Measurements from ENCODE around the gene LGALS9B. TPM values are rescaled to one million over a fixed set of nuclear protein-coding genes. Genes with fewer than 3 reads are reported as not detected.
"Not testable (repeated sequence)": the region's sequence is repeated elsewhere in the genome, so short reads cannot be mapped to it uniquely, and the experiment has no call there.

Gene LGALS9B
- total RNA-seq = not detected in 2 replicates
- long read RNA-seq = 0 reads

- H3K27me3 Mint-ChIP-seq; H3K4me1 Mint-ChIP-seq (ENCODE audit: low read depth); H3K9me3 Mint-ChIP-seq (ENCODE audit: low read depth); H3K36me3 Mint-ChIP-seq (ENCODE audit: insufficient read depth); H3K4me3 Mint-ChIP-seq (ENCODE audit: low read depth); DNase-seq (ENCODE audit: low spot score, unreplicated experiment); H3K27ac Mint-ChIP-seq: not testable (repeated sequence)
Measured at GRCh38 chr17:20467447-20467846, at the start of gene LGALS9B. Gene LGALS9B, minus strand, starts transcription at chr17:20467539. Its CDS starts 69 bp downstream, at chr17:20467470.

- DNase-seq (ENCODE audit: low spot score, unreplicated experiment); H3K4me1 Mint-ChIP-seq (ENCODE audit: low read depth); H3K36me3 Mint-ChIP-seq (ENCODE audit: insufficient read depth); H3K9me3 Mint-ChIP-seq (ENCODE audit: low read depth); H3K27me3 Mint-ChIP-seq; H3K27ac Mint-ChIP-seq; H3K4me3 Mint-ChIP-seq (ENCODE audit: low read depth): not testable (repeated sequence)
Measured at GRCh38 chr17:20516986-20517385, 49.6 kb upstream of the LGALS9B start.

DNA sequence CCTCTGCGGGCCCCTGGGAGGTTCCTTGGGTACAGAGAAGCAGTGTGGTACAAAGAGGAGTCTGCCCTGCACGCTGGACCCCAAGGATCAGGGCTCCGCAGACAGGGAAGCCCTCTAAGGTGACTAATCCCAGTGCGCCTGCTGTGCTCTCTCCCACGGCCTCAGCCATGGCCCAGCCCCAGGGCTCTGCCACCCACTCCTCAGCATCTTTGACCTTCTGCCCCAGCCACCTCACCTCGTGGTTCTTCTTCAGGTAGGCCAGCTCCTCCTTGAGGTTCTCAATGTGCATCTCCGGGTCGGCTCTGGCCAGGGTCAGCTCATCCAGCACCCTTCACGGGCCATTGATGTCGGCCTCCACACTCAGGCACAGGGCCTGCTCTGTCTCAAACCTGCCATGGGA is 47.8 kb upstream of the LGALS9B start:
- H3K4me3 Mint-ChIP-seq (ENCODE audit: low read depth); H3K27ac Mint-ChIP-seq; H3K4me1 Mint-ChIP-seq (ENCODE audit: low read depth); H3K9me3 Mint-ChIP-seq (ENCODE audit: low read depth); H3K27me3 Mint-ChIP-seq; H3K36me3 Mint-ChIP-seq (ENCODE audit: insufficient read depth); DNase-seq (ENCODE audit: low spot score, unreplicated experiment): not testable (repeated sequence)

- H3K36me3 Mint-ChIP-seq (ENCODE audit: insufficient read depth) = not testable (repeated sequence)
Measured at GRCh38 chr17:20513539-20513938, 46.2 kb upstream of the LGALS9B start.

DNA sequence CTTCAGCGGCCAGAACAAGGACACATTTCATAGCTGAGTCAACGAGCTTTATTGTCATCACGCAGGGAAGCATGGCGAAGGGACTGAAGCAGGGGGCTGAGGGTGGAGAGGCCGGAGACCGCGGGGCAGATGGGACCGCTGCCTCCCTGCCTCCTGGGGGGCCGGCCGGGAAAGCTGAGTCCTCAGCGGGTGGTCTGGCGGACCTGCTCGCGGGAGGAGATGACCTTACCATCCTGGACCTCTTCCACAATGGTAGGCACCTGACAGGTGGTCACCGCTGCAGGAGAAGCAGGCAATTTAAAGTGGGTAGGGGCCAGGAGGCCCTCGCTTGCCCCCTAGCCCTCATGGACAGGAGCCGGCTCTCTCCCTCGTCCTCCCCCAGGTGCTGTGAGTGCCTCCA is 45.0 kb upstream of the LGALS9B start:
- H3K27me3 Mint-ChIP-seq; H3K9me3 Mint-ChIP-seq (ENCODE audit: low read depth); H3K27ac Mint-ChIP-seq; H3K4me1 Mint-ChIP-seq (ENCODE audit: low read depth); H3K4me3 Mint-ChIP-seq (ENCODE audit: low read depth); H3K36me3 Mint-ChIP-seq (ENCODE audit: insufficient read depth); DNase-seq (ENCODE audit: low spot score, unreplicated experiment): not testable (repeated sequence)

More at GRCh38 chr17:20513539-20513938, 46.2 kb upstream of the LGALS9B start:
- H3K27me3 Mint-ChIP-seq; H3K4me3 Mint-ChIP-seq (ENCODE audit: low read depth); H3K4me1 Mint-ChIP-seq (ENCODE audit: low read depth); H3K27ac Mint-ChIP-seq; DNase-seq (ENCODE audit: low spot score, unreplicated experiment); H3K9me3 Mint-ChIP-seq (ENCODE audit: low read depth): not testable (repeated sequence)

GRCh38 chr17:20511778-20512177 is 44.4 kb upstream of the LGALS9B start:
- H3K27ac Mint-ChIP-seq; H3K4me1 Mint-ChIP-seq (ENCODE audit: low read depth); H3K36me3 Mint-ChIP-seq (ENCODE audit: insufficient read depth); H3K4me3 Mint-ChIP-seq (ENCODE audit: low read depth); DNase-seq (ENCODE audit: low spot score, unreplicated experiment); H3K9me3 Mint-ChIP-seq (ENCODE audit: low read depth); H3K27me3 Mint-ChIP-seq: not testable (repeated sequence)

DNA sequence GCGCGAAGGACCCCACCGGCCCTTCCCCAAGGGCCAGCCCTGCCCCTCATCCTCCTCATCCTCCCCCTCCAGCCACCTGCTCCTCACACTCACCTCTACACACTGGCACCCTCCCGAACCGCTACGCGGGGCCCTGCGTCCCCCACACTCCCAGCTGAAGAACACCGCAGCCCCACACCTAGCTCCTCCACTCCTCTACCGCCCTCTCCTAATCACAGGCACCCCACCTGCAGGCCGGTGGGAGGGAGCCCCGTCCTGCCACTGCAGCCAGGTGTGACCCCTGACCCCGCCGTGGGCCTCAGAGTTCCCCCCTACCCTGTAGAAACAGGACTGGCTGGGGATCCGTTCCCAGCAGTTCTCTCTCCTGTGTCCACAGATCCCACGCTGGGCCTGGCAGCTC is 38.0 kb upstream of the LGALS9B start:
- DNase-seq (ENCODE audit: low spot score, unreplicated experiment) = not testable (repeated sequence)

DNA sequence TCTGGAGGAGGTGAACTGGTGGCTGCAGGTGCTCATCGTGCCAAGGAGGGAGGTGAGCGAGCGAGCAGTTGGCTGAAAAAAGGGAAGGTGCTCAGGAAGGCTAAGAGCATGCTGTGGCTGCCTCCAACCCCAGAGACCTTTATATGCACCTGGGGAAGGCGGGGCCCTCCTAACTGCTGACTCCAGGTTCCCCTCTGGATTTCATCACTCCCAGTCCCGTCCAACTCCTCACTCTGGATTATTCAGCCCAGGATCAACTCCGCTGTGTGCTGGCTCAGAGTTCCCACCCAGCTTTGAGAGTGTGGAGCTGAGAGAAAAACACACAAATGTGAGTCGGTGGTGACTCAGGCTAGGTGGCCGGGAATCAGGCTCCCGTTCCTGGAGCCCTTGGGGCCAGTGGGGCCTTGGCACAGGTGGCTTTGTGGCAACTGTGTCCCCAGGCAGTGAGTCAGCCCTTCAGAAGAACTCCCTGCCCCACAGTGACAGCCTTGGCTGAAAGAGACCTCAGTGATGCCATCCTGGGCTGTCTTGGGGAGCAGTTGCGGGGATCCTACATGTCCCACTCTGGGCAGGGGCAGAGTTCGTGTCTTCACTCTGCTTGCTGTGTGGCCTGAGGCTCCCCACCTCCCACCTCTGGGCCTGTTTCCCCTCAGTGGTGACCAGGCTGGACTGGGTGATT is 37.2 kb upstream of the LGALS9B start:
- H3K4me3 Mint-ChIP-seq (ENCODE audit: low read depth); H3K27ac Mint-ChIP-seq; DNase-seq (ENCODE audit: low spot score, unreplicated experiment); H3K36me3 Mint-ChIP-seq (ENCODE audit: insufficient read depth); H3K27me3 Mint-ChIP-seq; H3K4me1 Mint-ChIP-seq (ENCODE audit: low read depth); H3K9me3 Mint-ChIP-seq (ENCODE audit: low read depth): not testable (repeated sequence)

More for the DNA sequence above, 38.0 kb upstream of the LGALS9B start:
- not testable (repeated sequence) for H3K4me3 Mint-ChIP-seq (ENCODE audit: low read depth); H3K27ac Mint-ChIP-seq; H3K9me3 Mint-ChIP-seq (ENCODE audit: low read depth); H3K27me3 Mint-ChIP-seq; H3K36me3 Mint-ChIP-seq (ENCODE audit: insufficient read depth); H3K4me1 Mint-ChIP-seq (ENCODE audit: low read depth)

GRCh38 chr17:20501896-20502295 is 34.6 kb upstream of the LGALS9B start:
- not testable (repeated sequence) for H3K27ac Mint-ChIP-seq; H3K36me3 Mint-ChIP-seq (ENCODE audit: insufficient read depth); DNase-seq (ENCODE audit: low spot score, unreplicated experiment); H3K9me3 Mint-ChIP-seq (ENCODE audit: low read depth); H3K27me3 Mint-ChIP-seq; H3K4me3 Mint-ChIP-seq (ENCODE audit: low read depth); H3K4me1 Mint-ChIP-seq (ENCODE audit: low read depth)

- H3K4me1 Mint-ChIP-seq (ENCODE audit: low read depth); H3K36me3 Mint-ChIP-seq (ENCODE audit: insufficient read depth); DNase-seq (ENCODE audit: low spot score, unreplicated experiment); H3K27ac Mint-ChIP-seq; H3K9me3 Mint-ChIP-seq (ENCODE audit: low read depth); H3K4me3 Mint-ChIP-seq (ENCODE audit: low read depth); H3K27me3 Mint-ChIP-seq: not testable (repeated sequence)
Measured at GRCh38 chr17:20500346-20500745, 33.0 kb upstream of the LGALS9B start.

DNA sequence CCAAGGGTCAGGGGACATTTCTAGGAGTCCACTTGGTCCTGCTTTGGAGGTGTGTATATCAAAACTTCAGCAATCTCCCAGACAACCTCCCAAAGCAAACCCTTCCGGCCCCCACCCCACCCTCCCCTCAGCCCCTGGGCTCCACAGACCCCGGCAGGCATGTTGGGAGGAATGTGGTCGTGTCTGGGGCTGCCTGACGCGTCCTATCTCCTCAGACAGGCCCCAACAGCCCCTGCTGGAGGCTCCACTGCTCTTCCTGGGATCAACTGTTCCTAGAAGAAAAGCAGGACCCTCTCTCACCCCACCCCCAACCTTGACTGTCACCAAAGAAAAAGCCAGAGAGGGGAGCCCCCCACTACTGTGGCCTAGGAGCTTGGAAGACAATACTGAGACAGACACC is 28.1 kb upstream of the LGALS9B start:
- not testable (repeated sequence) for H3K36me3 Mint-ChIP-seq (ENCODE audit: insufficient read depth); H3K4me3 Mint-ChIP-seq (ENCODE audit: low read depth); H3K27me3 Mint-ChIP-seq; DNase-seq (ENCODE audit: low spot score, unreplicated experiment); H3K27ac Mint-ChIP-seq; H3K9me3 Mint-ChIP-seq (ENCODE audit: low read depth); H3K4me1 Mint-ChIP-seq (ENCODE audit: low read depth)

DNA sequence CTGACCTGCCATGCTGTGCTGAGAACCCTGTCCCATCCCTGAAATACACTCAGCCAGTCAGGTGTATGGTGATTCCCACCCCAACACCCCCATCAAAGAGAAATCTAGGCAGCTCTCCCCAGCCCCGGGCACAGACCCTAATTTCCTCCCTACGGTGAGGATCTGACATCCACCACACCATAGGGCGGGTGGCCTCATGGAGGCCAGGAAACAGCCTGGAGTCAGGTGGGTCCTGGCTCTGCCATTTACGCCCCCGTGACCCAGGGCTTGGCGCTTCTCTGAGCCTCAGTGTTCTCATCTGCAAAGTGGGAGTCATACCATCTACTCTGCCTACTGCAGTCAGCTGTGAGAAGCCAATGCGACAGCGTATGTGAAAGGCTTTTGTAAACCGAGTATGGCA is 27.4 kb upstream of the LGALS9B start:
- DNase-seq (ENCODE audit: low spot score, unreplicated experiment); H3K36me3 Mint-ChIP-seq (ENCODE audit: insufficient read depth); H3K4me1 Mint-ChIP-seq (ENCODE audit: low read depth); H3K9me3 Mint-ChIP-seq (ENCODE audit: low read depth); H3K27me3 Mint-ChIP-seq; H3K4me3 Mint-ChIP-seq (ENCODE audit: low read depth); H3K27ac Mint-ChIP-seq: not testable (repeated sequence)

DNA sequence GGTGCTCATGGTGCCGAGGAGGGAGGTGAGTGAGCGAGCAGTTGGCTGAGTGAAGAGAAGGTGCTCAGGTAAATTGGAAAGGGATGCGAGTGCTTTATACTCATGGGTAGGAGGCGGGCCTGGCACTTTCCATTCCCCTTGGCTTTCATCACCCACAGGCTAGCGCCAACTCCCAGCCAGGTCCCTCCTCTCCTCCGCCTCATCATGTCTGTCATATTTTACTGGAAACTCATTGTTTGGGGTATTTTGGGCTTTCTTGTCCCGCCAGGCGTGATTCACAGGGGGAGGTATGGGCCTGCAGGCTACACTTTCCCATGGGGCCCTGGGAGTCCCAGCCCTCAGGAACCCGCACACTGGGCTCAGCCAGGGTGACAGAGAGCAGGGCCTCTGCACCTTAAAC is 26.8 kb upstream of the LGALS9B start:
- H3K36me3 Mint-ChIP-seq (ENCODE audit: insufficient read depth); H3K9me3 Mint-ChIP-seq (ENCODE audit: low read depth); H3K4me1 Mint-ChIP-seq (ENCODE audit: low read depth); H3K27me3 Mint-ChIP-seq; DNase-seq (ENCODE audit: low spot score, unreplicated experiment); H3K27ac Mint-ChIP-seq; H3K4me3 Mint-ChIP-seq (ENCODE audit: low read depth): not testable (repeated sequence)

DNA sequence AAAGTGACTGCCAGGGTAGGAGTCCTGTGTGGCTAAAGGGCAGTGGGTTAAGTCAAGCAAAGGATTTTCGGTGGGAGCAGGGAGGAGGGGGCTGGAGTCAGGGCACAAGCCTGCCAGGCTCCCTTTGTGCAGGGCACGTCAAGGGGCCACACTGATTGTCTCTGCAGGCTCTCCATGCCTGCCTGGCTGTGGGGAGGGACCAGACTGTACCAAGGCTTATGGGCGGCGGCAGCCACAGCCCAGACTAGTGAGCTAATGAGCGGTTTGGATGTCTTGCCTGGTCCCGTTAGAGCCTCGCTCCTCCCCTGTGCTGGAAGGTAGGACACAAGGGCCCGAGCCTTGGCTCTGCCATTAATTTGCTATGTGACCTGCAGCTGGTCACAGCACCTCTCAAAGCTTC is 25.6 kb upstream of the LGALS9B start:
- not testable (repeated sequence) for H3K4me1 Mint-ChIP-seq (ENCODE audit: low read depth); H3K27me3 Mint-ChIP-seq; H3K27ac Mint-ChIP-seq; H3K36me3 Mint-ChIP-seq (ENCODE audit: insufficient read depth); DNase-seq (ENCODE audit: low spot score, unreplicated experiment); H3K9me3 Mint-ChIP-seq (ENCODE audit: low read depth); H3K4me3 Mint-ChIP-seq (ENCODE audit: low read depth)

Measured in progenitor cell of endocrine pancreas (in vitro differentiated cells).